T-helper 1 cell (primary cell): ENCODE results near the gene MCRIP2.

Source experiments
- DNase-seq, 5 donors: peaks; one replicate each; pipeline ENCODE4 v3.0.0-alpha.2; 2012 to 2020

Gene MCRIP2

GRCh38 chr16:672371-672770 lies 30.7 kb downstream of the MCRIP2 start:
- no peak for DNase-seq

DNA sequence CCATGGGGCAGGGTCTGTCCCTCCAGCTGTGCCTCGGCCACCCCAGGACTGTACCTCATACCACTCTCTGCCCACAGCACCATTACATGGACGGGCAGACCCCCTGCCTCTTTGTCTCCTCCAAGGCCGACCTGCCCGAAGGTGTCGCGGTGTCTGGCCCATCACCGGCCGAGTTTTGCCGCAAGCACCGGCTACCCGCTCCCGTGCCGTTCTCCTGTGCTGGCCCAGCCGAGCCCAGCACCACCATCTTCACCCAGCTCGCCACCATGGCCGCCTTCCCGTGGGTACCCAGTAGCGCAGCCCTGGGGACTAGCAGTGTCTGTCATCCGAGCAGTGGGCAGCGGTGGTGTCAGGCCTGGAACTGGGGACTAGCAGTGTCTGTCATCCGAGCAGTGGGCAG lies 31.2 kb downstream of the MCRIP2 start:
- no peak for DNase-seq

DNA sequence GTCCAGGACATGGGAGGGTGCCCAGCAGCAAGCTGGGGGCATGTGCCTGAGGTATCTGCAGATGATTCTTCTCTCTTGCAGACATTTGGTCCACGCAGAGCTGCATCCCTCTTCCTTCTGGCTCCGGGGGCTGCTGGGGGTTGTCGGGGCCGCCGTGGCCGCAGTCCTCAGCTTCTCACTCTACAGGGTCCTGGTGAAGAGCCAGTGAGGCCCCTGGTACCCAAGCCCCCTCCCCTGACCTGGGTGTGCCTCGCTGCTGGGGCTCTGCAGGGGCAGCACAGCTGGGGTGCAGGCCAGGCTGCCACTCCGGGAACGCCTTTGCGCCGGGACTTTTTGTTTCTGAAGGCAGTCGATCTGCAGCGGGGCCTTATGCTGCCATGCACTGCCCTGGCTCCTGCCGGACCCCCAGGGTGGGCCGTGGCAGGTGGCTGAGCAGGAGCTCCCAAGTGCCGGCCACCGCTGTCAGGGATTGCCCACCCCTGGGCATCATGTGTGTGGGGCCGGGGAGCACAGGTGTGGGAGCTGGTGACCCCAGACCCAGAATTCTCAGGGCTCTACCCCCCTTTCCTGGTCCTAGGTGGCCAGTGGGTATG lies 31.9 kb downstream of the MCRIP2 start:
- DNase-seq, result no peak

- no peak for DNase-seq
Observed at GRCh38 chr16:674214-674881, 32.7 kb downstream of the MCRIP2 start.

DNA sequence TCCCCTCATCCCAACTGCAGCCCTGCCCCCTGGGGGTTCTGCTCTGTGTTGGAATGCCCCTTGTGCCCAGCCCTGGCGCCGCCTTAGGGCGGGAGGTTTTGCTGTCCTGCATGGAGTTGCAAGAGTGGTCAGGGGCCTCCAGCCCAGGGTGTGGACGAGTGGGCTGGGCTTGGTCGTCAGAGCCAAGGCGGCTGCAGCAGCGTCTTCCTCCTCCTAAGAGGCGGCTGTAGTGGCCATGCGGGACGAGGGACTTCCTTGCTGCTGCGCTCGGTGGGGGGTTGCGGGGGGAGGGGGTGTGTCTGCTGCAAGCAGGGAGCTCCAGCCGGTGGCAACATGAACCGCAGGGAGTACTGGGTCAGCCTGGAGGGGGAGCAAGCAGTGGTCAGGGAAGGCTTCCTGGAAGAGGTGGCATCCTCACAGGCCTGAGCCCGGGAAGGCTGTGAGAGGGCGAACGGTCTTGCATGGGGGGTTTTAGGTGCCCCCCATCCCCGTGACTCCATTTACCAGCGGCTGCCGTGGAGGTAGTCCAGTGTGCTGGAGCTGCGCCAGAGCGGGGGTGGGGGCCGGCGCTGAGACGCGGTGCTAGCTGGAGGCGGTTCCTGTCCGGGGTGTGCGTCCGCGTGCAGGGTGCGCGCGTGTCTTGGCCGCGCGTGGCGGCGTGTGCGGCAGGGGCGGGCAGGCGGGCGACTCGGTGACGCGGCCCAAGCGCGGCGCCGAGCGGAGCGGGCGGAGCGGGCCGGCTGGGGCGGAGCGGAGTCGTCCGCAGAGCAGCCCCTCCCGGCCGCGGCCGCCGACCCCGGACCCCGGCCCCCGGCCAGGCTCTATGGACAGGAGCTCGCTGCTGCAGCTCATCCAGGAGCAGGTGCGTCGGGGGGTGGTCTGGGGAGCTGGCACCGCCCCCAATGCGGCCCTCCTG lies 33.6 kb downstream of the MCRIP2 start, which contains the start of gene RHBDL1:
Gene RHBDL1, plus strand, starts transcription at position 704 of the 916 bp plus-strand sequence. Its CDS starts 120 bp downstream, at position 824.
- no peak for DNase-seq

DNA sequence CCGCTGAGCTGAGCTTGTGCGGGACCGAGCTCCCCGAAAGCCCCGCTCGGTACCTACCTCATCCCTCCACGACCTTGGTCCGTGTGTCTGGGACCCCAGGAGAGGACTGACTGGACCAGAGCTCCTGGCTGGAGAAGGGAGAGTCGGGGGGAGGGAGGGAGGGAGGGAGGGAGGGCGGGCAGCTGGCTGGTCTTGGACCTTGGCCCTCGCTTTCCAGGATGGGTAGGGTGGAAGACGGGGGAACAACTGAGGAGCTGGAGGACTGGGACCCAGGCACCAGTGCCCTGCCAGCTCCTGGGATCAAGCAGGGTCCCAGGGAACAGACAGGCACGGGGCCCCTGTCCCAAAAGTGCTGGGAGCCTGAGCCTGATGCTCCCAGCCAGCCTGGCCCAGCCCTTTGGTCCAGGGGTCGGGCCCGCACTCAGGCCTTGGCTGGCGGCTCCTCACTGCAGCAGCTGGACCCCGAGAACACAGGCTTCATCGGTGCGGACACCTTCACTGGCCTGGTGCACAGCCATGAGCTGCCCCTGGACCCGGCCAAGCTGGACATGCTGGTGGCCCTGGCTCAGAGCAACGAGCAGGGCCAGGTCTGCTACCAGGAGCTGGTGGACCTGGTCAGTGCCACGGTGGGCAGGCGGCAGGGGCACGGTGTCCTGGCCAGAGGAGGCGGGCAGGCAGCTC lies 34.4 kb downstream of the MCRIP2 start:
- no peak for DNase-seq

DNA sequence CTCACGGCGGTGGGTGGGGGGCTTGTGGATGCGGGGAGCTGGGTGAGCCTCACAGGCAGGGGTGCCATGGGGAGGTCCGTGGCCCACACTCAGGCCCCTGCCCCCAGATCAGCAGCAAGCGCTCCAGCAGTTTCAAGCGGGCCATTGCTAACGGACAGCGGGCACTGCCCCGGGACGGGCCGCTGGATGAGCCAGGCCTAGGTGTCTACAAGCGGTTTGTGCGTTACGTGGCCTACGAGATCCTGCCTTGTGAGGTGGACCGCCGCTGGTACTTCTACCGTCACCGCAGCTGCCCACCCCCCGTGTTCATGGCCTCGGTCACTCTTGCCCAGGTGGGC lies 34.9 kb downstream of the MCRIP2 start:
- DNase-seq, result no peak

DNA sequence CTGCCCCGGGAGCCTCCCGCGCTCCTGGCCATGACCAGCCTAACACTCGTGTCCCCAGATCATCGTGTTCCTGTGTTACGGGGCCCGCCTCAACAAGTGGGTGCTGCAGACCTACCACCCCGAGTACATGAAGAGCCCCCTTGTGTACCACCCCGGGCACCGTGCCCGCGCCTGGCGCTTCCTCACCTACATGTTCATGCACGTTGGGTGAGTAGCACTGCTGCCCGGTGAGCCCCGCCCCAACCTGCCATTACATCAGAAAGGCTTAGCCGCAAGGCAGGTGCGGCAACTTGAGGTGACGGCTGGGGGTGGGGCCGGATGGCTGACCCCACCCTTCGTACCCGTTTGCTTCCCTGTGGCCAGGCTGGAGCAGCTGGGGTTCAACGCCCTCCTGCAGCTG lies 35.3 kb downstream of the MCRIP2 start:
- DNase-seq, result peak in 1 of 5 donors; percentile 45

DNA sequence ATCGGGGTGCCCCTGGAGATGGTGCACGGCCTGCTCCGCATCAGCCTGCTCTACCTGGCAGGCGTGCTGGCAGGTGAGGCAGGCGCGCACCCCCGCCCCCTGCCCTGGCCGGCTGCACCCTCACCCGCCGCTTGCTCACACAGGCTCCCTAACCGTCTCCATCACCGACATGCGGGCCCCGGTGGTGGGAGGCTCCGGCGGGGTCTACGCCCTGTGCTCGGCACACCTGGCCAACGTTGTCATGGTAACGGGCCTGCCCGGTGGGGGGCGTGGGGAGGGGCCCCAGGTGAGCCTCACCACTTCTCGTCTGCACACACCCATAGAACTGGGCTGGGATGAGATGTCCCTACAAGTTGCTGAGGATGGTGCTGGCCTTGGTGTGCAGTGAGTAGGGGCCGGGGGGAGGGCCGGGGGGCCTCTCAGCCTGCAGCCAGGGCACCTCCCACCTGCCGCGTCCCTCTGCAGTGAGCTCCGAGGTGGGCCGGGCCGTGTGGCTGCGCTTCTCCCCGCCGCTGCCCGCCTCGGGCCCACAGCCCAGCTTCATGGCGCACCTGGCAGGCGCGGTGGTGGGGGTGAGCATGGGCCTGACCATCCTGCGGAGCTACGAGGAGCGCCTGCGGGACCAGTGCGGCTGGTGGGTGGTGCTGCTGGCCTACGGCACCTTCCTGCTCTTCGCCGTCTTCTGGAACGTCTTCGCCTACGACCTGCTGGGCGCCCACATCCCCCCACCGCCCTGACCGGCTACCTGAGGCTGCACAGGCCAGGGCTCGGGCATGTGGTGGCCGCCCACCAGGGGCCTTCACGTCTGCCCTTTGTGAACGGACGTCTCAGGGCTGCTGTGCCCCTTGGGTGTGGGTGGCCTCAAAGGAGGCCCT lies 35.9 kb downstream of the MCRIP2 start:
- no peak for DNase-seq

GRCh38 chr16:678209-678857 lies 36.7 kb downstream of the MCRIP2 start:
- DNase-seq, result no peak

GRCh38 chr16:678858-679813 lies 37.5 kb downstream of the MCRIP2 start:
- DNase-seq, result peak in 3 of 5 donors; percentile 49 to 53 (median 51)

DNA sequence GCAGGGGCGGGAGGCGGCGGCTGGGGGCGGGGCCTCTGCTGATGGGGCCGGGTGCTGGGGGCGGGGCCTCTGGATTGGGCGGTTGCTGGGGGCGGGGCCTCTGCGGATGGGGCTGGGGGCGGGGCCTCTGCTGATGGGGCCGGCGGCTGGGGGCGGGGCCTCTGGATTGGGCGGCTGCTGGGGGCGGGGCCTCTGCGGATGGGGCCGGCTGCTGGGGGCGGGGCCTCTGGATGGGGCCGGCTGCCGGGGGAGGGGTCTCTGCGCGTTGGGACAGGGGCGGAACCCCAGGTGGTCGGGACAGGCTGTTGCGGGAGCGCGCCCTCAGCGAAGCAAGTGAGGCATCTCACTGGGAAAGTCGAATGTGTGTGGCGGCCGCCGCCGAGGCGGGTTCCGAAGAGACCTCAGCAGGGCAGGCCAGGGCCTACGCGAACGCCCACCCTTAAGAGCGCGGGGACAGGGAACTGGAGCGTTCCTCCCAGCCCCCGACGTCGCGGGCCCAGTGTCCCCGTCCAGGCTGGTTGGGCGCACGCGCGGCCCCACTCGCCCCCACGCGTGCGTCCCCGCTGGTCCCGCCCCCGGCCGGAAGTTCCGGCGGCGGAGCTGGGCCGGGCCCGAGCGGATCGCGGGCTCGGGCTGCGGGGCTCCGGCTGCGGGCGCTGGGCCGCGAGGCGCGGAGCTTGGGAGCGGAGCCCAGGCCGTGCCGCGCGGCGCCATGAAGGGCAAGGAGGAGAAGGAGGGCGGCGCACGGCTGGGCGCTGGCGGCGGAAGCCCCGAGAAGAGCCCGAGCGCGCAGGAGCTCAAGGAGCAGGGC lies 38.4 kb downstream of the MCRIP2 start, which contains the start of gene STUB1:
Gene STUB1, plus strand, starts transcription at position 597 of the 811 bp plus-strand sequence. Its CDS starts 116 bp downstream, at position 713.
- peak; percentile 80 to 90 (median 85) for DNase-seq

GRCh38 chr16:680625-680945 lies 39.0 kb downstream of the MCRIP2 start:
- no peak for DNase-seq

DNA sequence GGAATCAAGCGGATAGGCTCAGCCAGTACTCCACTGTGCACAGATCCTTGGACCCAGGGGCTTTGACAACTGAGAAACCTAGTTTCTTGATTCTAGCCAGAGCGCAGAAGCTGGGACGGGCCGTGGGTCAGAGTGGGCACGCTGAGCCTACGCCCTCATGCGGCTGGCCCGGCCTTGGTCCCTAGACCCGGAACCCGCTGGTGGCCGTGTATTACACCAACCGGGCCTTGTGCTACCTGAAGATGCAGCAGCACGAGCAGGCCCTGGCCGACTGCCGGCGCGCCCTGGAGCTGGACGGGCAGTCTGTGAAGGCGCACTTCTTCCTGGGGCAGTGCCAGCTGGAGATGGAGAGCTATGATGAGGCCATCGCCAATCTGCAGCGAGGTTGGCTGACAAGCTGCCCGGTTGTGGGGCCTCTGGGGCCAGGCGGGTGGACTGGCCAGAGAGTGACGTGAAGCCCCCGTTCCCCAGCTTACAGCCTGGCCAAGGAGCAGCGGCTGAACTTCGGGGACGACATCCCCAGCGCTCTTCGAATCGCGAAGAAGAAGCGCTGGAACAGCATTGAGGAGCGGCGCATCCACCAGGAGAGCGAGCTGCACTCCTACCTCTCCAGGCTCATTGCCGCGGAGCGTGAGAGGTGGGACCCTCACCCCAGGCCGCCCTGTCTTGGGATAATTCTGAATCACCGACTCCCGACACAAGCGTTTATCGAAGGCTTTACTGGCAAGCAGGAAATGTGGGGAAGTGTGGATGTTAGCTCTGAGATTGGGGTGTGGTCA lies 39.5 kb downstream of the MCRIP2 start:
- DNase-seq, result no peak

DNA sequence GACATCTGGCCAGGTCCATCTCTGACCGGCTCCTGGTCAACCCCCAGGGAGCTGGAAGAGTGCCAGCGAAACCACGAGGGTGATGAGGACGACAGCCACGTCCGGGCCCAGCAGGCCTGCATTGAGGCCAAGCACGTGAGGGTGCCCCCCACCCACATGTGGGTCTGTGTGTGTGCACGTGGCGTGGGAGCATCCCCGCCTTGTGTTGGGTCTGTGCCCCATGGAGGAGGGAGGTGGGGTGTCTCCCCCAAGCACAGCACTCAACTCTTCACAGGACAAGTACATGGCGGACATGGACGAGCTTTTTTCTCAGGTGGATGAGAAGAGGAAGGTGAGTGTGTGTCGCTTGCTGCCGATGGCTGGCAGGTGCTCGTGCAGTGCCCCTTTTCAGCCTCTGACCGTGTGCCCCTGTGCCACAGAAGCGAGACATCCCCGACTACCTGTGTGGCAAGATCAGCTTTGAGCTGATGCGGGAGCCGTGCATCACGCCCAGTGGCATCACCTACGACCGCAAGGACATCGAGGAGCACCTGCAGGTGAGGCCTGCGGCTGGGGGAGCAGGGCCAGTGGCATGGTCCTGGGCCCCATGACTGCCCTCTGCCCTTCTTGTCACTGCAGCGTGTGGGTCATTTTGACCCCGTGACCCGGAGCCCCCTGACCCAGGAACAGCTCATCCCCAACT lies 40.3 kb downstream of the MCRIP2 start:
- no peak for DNase-seq

DNA sequence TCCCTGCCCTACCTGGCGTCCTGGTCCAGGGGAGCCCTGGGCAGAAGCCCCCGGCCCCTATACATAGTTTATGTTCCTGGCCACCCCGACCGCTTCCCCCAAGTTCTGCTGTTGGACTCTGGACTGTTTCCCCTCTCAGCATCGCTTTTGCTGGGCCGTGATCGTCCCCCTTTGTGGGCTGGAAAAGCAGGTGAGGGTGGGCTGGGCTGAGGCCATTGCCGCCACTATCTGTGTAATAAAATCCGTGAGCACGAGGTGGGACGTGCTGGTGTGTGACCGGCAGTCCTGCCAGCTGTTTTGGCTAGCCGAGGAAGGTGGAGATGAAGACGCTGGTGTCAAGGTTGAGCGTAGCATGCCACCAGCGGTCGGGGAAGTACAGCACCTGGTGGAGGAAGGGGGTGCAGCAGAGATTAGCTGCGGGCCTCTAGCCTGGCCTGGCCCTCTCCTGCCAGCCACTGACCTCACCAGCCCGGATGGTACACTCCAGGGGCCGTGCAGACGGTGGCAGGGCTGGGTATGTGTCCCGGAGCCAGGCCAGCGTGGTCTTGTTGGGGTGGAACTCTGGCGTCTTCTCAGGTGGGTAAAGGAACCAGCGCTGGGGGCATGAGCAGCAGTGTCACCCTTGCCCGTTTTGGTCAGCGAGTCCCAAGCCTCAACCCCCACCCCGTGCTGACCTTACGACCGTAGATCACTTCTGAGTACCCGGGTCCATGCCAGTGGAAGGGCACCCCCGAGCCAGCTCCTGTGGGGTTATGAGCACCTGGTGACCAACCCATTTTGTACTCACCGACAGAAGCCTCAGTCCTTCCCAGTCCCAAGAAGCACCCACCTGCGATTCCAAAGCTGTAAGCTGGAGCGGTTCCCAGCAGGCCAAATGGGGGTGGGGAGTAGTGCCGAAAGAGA lies 41.1 kb downstream of the MCRIP2 start:
- DNase-seq, result no peak
